ENCODE data around the gene TOM1.

GRCh38 chr22:35305525-35306070, 5.9 kb downstream of the TOM1 start:
- no peak for TF ChIP-seq CTCF (conservative IDR thresholded peaks at IDR 0.05; ENCODE audit: low read length)
- TF ChIP-seq EZH2phosphoT487 (IDR thresholded peaks at IDR 0.05; ENCODE audit: borderline replicate concordance, low read depth, low read length): no peak

Measured in OCI-LY7 (cell line).